PC-3 (cell line): ENCODE results near the gene MPZL1. TPM values are rescaled to one million over a fixed set of nuclear protein-coding genes. Genes with fewer than 3 reads are reported as not detected.
"Not testable (repeated sequence)": the region's sequence is repeated elsewhere in the genome, so short reads cannot be mapped to it uniquely, and the experiment has no call there.

Source experiments
- ATAC-seq: fragments of 200-7000 bp; cut with Tn5 transposase; 2 replicates; pipeline ENCODE4 v1.9.1; 2020; ENCODE audit warnings: mild to moderate bottlenecking, moderate library complexity
- BruUV-seq: library from RNA; stranded (reverse); fragments of 400-500 nt; replicated peaks from 2 replicates; lab custom pipeline; 2021; lab: Mats Ljungman, UMichigan
- CTCF ChIA-PET: fragments of 300-600 bp; sonication (Branson Sonifier 250); formaldehyde crosslinking; loops from one replicate; lab custom pipeline; 2022; ENCODE audit warnings: antibody characterized with exemption; lab: Charles Lee
- POLR2A ChIA-PET: fragments of 300-600 bp; sonication (Branson Sonifier 250); formaldehyde crosslinking; loops from one replicate; lab custom pipeline; 2022; ENCODE audit warnings: antibody characterized with exemption; ENCODE audit not compliant: unreplicated experiment; lab: Charles Lee
- DNase-seq: peaks from one replicate; pipeline ENCODE4 v3.0.0-alpha.2; 2015
- H2AFZ ChIP-seq: fragments of 300-600 bp; sonication (generic); 2 replicates; pipeline ENCODE4 v1.6.0; 2016; ENCODE audit warnings: antibody characterized with exemption, low read length
- H3F3A ChIP-seq: fragments of 300-600 bp; sonication (generic); one replicate; pipeline ENCODE4 v1.6.0; 2017; ENCODE audit warnings: antibody characterized with exemption, low read length, control low read depth, mild to moderate bottlenecking; ENCODE audit not compliant: unreplicated experiment
- H3K27ac ChIP-seq: fragments of 300-600 bp; sonication (generic); 2 replicates; pipeline ENCODE4 v1.5.1; 2016; ENCODE audit warnings: mild to moderate bottlenecking, low read length
- H3K27me3 ChIP-seq: fragments of 300-600 bp; sonication (generic); 2 replicates; pipeline ENCODE4 v1.6.1; 2016; ENCODE audit warnings: low read length, mixed read lengths
- H3K36me3 ChIP-seq: fragments of 300-600 bp; sonication (generic); 2 replicates; pipeline ENCODE4 v1.6.1; 2016; ENCODE audit warnings: low read depth, mixed run types, low read length, mixed read lengths
- H3K4me1 ChIP-seq: fragments of 300-600 bp; sonication (generic); 2 replicates; pipeline ENCODE4 v1.5.1; 2016; ENCODE audit warnings: low read length; ENCODE audit not compliant: insufficient read depth
- H3K4me2 ChIP-seq: fragments of 300-600 bp; sonication (generic); 2 replicates; pipeline ENCODE4 v1.6.0; 2016; ENCODE audit warnings: low read length
- H3K4me3 ChIP-seq: fragments of 300-600 bp; sonication (generic); 2 replicates; pipeline ENCODE4 v1.5.1; 2016; ENCODE audit warnings: mild to moderate bottlenecking, low read length, mixed read lengths
- H3K79me2 ChIP-seq: fragments of 300-600 bp; sonication (generic); 2 replicates; pipeline ENCODE4 v1.6.1; 2017; ENCODE audit warnings: low read length, mixed read lengths
- H3K9ac ChIP-seq: fragments of 300-600 bp; sonication (generic); 2 replicates; pipeline ENCODE4 v1.6.0; 2016; ENCODE audit warnings: mild to moderate bottlenecking, low read length
- H3K9me2 ChIP-seq: fragments of 300-600 bp; sonication (generic); replicated peaks from 2 replicates; pipeline ENCODE4 v1.6.1; 2016; ENCODE audit warnings: mixed run types, low read length, mixed read lengths
- H3K9me3 ChIP-seq: fragments of 300-600 bp; sonication (generic); 2 replicates; pipeline ENCODE4 v1.6.1; 2016; ENCODE audit warnings: low read length, mixed read lengths
- H4K20me1 ChIP-seq: fragments of 300-600 bp; sonication (generic); 2 replicates; pipeline ENCODE4 v1.6.1; 2016; ENCODE audit warnings: low read length, mixed read lengths
- EZH2 ChIP-seq: fragments of 300-600 bp; sonication (generic); IDR thresholded peaks from one replicate; pipeline ENCODE4 v1.6.1; 2017; ENCODE audit warnings: antibody characterized with exemption, mild to moderate bottlenecking, low read length; ENCODE audit not compliant: unreplicated experiment
- EZH2phosphoT487 ChIP-seq: fragments of 300-600 bp; sonication (generic); IDR thresholded peaks from 2 replicates; pipeline ENCODE4 v1.6.1; 2018; ENCODE audit warnings: mild to moderate bottlenecking, antibody characterized with exemption, low read length, borderline replicate concordance
- intact Hi-C: fragments of 100-400 bp; cut with micrococcal nuclease; formaldehyde crosslinking; loops from 2 replicates; pipeline ENCODE4 v1.9.0; 2023
- total RNA-seq: library from RNA; depleted of rRNA; stranded (reverse); fragments of >200 nt; gene quantifications from 2 replicates; pipeline ENCODE4 v1.2.3, GENCODE V29; 2014
- TF ChIP-seq, protein P1 (sequence below): fragments of 300-600 bp; sonication (generic); conservative IDR thresholded peaks from 2 replicates; pipeline ENCODE4 v1.5.1; 2017; ENCODE audit warnings: antibody characterized with exemption, low read depth, mild to moderate bottlenecking, low read length

The MPZL1 gene
- total RNA-seq, 1 experiment from 2014 or later = 86.5 TPM

DNA sequence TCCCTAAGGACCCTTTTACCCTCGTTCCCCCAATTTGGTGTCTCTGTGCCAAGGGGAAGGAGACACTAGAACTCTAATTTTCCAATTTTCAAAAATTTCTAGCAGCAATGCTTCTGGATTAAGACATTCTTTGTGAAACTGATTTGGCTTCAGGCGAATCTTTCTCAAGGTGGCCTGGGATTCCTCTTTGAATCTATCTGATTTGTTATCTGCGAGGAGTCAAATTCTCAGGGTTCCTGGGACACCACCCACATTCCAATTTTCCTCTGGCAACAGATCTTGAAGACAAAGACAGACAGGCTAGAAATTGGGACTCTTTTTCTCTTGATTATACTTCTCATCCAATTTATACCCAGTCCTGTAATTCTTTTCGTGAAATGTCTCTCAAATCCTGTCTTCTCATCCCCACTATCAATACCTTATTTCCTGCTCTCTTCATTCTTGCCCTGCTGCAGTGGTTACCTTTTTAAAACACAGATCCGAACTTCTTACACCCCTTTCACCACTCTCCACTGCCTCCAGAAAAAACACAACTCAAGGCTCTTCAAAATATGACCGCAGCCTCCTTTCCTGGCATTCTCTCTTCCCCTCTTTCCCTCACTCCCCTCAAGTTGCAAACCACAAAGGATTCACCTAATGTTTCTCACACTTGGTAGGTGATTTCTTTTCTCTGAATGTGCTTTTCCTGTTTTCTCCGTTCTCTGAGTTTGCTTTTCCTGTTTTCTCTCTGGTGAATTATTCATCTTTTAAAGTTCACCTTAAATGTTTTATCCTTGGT lies 2.7 kb upstream of the MPZL1 start:
- Histone ChIP-seq H3K79me2 (peaks cover 22% of the 10 kb centered on the region), H4K20me1 (peaks cover 11% of the 10 kb centered on the region), H3F3A (no peaks in the 10 kb centered on the region), H3K36me3 (no peaks in the 10 kb centered on the region), H3K4me3 (no peak overlapping the region), H3K9ac (no peak overlapping the region), H3K27me3 (no peaks in the 10 kb centered on the region), H2AFZ (no peak overlapping the region), H3K27ac (no peak overlapping the region), H3K4me1 (peaks cover 20% of the 10 kb centered on the region), H3K9me3 (no peaks in the 10 kb centered on the region), H3K4me2 (no peak overlapping the region), H3K9me2 (no peaks in the 10 kb centered on the region)
- DNase-seq = no peak
- TF ChIP-seq EZH2 (no peak), EZH2phosphoT487 (no peak)
- TF ChIP-seq, protein P1, sequence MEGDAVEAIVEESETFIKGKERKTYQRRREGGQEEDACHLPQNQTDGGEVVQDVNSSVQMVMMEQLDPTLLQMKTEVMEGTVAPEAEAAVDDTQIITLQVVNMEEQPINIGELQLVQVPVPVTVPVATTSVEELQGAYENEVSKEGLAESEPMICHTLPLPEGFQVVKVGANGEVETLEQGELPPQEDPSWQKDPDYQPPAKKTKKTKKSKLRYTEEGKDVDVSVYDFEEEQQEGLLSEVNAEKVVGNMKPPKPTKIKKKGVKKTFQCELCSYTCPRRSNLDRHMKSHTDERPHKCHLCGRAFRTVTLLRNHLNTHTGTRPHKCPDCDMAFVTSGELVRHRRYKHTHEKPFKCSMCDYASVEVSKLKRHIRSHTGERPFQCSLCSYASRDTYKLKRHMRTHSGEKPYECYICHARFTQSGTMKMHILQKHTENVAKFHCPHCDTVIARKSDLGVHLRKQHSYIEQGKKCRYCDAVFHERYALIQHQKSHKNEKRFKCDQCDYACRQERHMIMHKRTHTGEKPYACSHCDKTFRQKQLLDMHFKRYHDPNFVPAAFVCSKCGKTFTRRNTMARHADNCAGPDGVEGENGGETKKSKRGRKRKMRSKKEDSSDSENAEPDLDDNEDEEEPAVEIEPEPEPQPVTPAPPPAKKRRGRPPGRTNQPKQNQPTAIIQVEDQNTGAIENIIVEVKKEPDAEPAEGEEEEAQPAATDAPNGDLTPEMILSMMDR = no peak
- intact Hi-C loops = loop anchor here (5.0 kb wide), 1 partner anchor 508 kb away; the partner anchor contains the start of gene SFT2D2
- ChIA-PET POLR2A (no interaction called here), CTCF (no interaction called here)
- no peak for ATAC-seq
- BruUV-seq = no TSS peak

DNA sequence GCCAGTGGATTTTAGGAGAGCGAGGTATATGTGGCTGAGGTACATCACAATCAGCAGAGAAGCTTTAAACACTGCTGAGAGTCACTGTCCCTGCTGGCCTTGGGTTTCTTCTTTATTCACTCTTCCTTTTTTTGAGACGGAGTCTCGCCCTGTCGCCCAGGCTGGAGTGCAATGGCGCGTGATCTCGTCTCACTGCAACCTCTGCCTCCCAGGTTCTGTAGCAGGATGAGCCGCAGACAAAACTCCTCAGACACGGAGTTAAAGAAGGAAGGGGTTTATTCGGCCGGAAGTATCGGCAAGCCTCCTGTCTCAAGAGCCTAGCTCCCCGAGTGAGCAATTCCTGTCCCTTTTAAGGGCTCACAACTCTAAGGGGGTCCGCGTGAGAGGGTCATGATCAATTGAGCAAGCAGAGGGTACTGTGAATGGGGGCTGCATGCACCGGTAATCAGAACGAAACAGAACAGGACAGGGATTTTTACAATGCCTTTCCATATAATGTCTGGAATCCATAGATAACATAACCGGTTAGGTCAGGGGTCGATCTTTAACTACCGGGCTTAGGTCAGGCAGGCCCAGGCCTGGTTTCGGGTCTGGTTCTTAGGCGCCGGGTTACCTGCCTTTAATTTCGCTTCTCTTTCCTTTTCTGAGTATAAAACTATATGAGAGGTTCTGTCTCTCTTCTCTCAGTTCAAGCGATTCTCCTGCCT lies 1.9 kb upstream of the MPZL1 start:
- peaks cover 29% of the 10 kb centered on the region for H3K79me2 ChIP-seq
- intact Hi-C loops = loop anchor here (5.0 kb wide), 1 partner anchor 507 kb away; the partner anchor contains the start of gene SFT2D2
- H3K4me3 ChIP-seq, H3K27me3 ChIP-seq, POLR2A ChIA-PET, H3F3A ChIP-seq, H3K27ac ChIP-seq, CTCF ChIA-PET, BruUV-seq, H3K9me2 ChIP-seq, ATAC-seq, H3K9ac ChIP-seq, DNase-seq, H3K4me2 ChIP-seq, H2AFZ ChIP-seq, H3K36me3 ChIP-seq, H3K9me3 ChIP-seq: not testable (repeated sequence)
- H3K4me1 ChIP-seq = peaks cover 24% of the 10 kb centered on the region
- H4K20me1 ChIP-seq = peaks cover 19% of the 10 kb centered on the region

GRCh38 chr1:167720965-167721616 lies 691 bp upstream of the MPZL1 start:
- Histone ChIP-seq H3K9me2 (no peaks in the 10 kb centered on the region), H3F3A (no peaks in the 10 kb centered on the region), H3K36me3 (no peaks in the 10 kb centered on the region), H4K20me1 (peaks cover 24% of the 10 kb centered on the region), H3K4me1 (peaks cover 24% of the 10 kb centered on the region), H3K4me3 (peak overlapping the region; percentile 76), H3K27me3 (no peaks in the 10 kb centered on the region), H2AFZ (peak overlapping the region; percentile 98), H3K9ac (peak overlapping the region; percentile 83), H3K79me2 (peaks cover 39% of the 10 kb centered on the region), H3K9me3 (no peaks in the 10 kb centered on the region), H3K27ac (peak overlapping the region; percentile 17; the same call in 1 of the 2 replicates), H3K4me2 (peak overlapping the region; percentile 87)
- BruUV-seq = TSS peak; percentile 91
- peak; percentile 41 for ATAC-seq
- DNase-seq = peak; percentile 68
- POLR2A ChIA-PET = interaction anchor here (0.6 kb wide), 1 partner anchor 11 kb away, joined by 3 read pairs; no protein-coding TSS in a partner anchor
- intact Hi-C loops = loop anchor here (1.0 kb wide), 3 partner anchors 82 to 361 kb away; partner anchors contain the start of gene DCAF6
- CTCF ChIA-PET = no interaction called here
- TF ChIP-seq EZH2 (no peak), EZH2phosphoT487 (no peak)
- TF ChIP-seq, protein P1 = peak; percentile 87
